Measurements from ENCODE around the gene CCDC102B.

- TF ChIP-seq CTCF (IDR thresholded peaks at IDR 0.05) = no peak
- no peak for TF ChIP-seq POLR2A (IDR thresholded peaks at IDR 0.05)
- no peak for TF ChIP-seq POLR2AphosphoS5 (IDR thresholded peaks at IDR 0.05)
- no peak for TF ChIP-seq EP300 (IDR thresholded peaks at IDR 0.05)
Measured at GRCh38 chr18:68997845-68998244, 200.0 kb downstream of the CCDC102B start.
